ENCODE results near the gene CGB8.

CGB8 gene

GRCh38 chr19:49071860-49072547 is 23.1 kb upstream of the CGB8 start:
- no peak for TF ChIP-seq CTCF (conservative IDR thresholded peaks at IDR 0.05; ENCODE audit: low read length)
- H3K4me3 ChIP-seq (ENCODE audit: low read length) = no peak overlapping the region
- DNase-seq (ENCODE audit: low read depth) = no peak

- DNase-seq (ENCODE audit: low read depth) = no peak
- no peak overlapping the region for H3K4me3 ChIP-seq (ENCODE audit: low read length)
- TF ChIP-seq CTCF (conservative IDR thresholded peaks at IDR 0.05; ENCODE audit: low read length) = no peak
These were observed 21.5 kb upstream of the CGB8 start for GRCh38 chr19:49070416-49070815.

GRCh38 chr19:49069026-49069425 is 20.1 kb upstream of the CGB8 start:
- DNase-seq (ENCODE audit: low read depth) = no peak
- no peak overlapping the region for H3K4me3 ChIP-seq (ENCODE audit: low read length)
- no peak for TF ChIP-seq CTCF (conservative IDR thresholded peaks at IDR 0.05; ENCODE audit: low read length)

- H3K4me3 ChIP-seq (ENCODE audit: low read length) = no peak overlapping the region
- no peak for DNase-seq (ENCODE audit: low read depth)
- TF ChIP-seq CTCF (conservative IDR thresholded peaks at IDR 0.05; ENCODE audit: low read length) = no peak
These were observed 18.6 kb upstream of the CGB8 start for GRCh38 chr19:49067554-49067953.

- DNase-seq (ENCODE audit: low read depth) = no peak
These were observed 17.1 kb upstream of the CGB8 start for GRCh38 chr19:49065905-49066512.

GRCh38 chr19:49064768-49065611 is 16.1 kb upstream of the CGB8 start, which contains the start of gene NTF4:
NTF4 (minus strand) TSS chr19:49064818; CDS start chr19:49061997, 2,821 bp downstream.
- no peak for TF ChIP-seq CTCF (conservative IDR thresholded peaks at IDR 0.05; ENCODE audit: low read length)
- peak within 1 kb of the TSS; percentile 29 for H3K4me3 ChIP-seq (ENCODE audit: low read length)
- no peak for DNase-seq (ENCODE audit: low read depth)

More at GRCh38 chr19:49065905-49066512, 17.1 kb upstream of the CGB8 start:
- no peak overlapping the region for H3K4me3 ChIP-seq (ENCODE audit: low read length)
- no peak for TF ChIP-seq CTCF (conservative IDR thresholded peaks at IDR 0.05; ENCODE audit: low read length)

All from AG10803 (cell line).